GM12878 (cell line): ENCODE data around the gene GNB3. TPM values are rescaled to one million over a fixed set of nuclear protein-coding genes. Genes with fewer than 3 reads are reported as not detected.

Experiments used
- ATAC-seq: fragments of 200-7000 bp; cut with Tn5 transposase; 3 replicates; pipeline ENCODE4 v1.9.1; 2020; ENCODE audit warnings: mild to moderate bottlenecking, moderate library complexity
- BruUV-seq: library from RNA; stranded (reverse); fragments of 400-500 nt; replicated peaks from 2 replicates; lab custom pipeline; 2021; lab: Mats Ljungman, UMichigan
- CTCF ChIA-PET: fragments of 300-600 bp; sonication (Branson Sonifier 250); formaldehyde crosslinking; extraction: SDS; loops from one replicate; lab custom pipeline; 2021; ENCODE audit warnings: inconsistent platforms; lab: Yijun Ruan, JAX
- POLR2A ChIA-PET: fragments of 350-600 bp; formaldehyde crosslinking; extraction: SDS; loops from one replicate; lab custom pipeline; 2021; ENCODE audit warnings: inconsistent platforms; lab: Charles Lee
- RAD21 ChIA-PET: fragments of 300-600 bp; sonication (Branson Sonifier 250); formaldehyde crosslinking; loops from one replicate; lab custom pipeline; 2023; ENCODE audit warnings: antibody characterized with exemption; ENCODE audit not compliant: unreplicated experiment; lab: Charles Lee
- SMC1A ChIA-PET: fragments of 300-600 bp; sonication (Branson Sonifier 250); formaldehyde crosslinking; loops from one replicate; lab custom pipeline; 2023; ENCODE audit not compliant: unreplicated experiment, uncharacterized antibody; lab: Charles Lee
- DNase-seq: peaks from one replicate; pipeline ENCODE4 v3.0.0-alpha.2; 2011; ENCODE audit warnings: low read depth, low spot score
- FAIRE-seq: peaks from 3 replicates; lab custom pipeline; 2011; peaks lifted over from hg19 to GRCh38; lab: Jason Lieb, UNC
- H2AFZ ChIP-seq: 2 replicates; pipeline ENCODE4 v1.6.0; 2011; ENCODE audit warnings: low read depth, low read length, control low read depth; ENCODE audit not compliant: control insufficient read depth
- H3K27ac ChIP-seq: 2 replicates; pipeline ENCODE4 v1.5.1; 2011; ENCODE audit warnings: control low read depth; ENCODE audit not compliant: control insufficient read depth, insufficient read depth
- H3K27me3 ChIP-seq, 2 experiments: replicated peaks in 1 of 2; 2 replicates each; pipeline versions ENCODE4 v1.6.0 to v1.6.1; 2011; ENCODE audit warnings: low read length in 1 of 2; ENCODE audit not compliant: control insufficient read depth in 2 of 2, insufficient read depth in 2 of 2
- H3K36me3 ChIP-seq, 2 experiments: 2 replicates each; pipeline ENCODE4 v1.5.1; 2011; ENCODE audit warnings: low read length in 1 of 2; ENCODE audit not compliant: control insufficient read depth in 2 of 2, insufficient read depth in 2 of 2
- H3K4me1 ChIP-seq: 2 replicates; pipeline ENCODE4 v1.6.1; 2011; ENCODE audit warnings: mild to moderate bottlenecking, low read length, moderate library complexity, mixed read lengths; ENCODE audit not compliant: control insufficient read depth, insufficient read depth
- H3K4me2 ChIP-seq: 2 replicates; pipeline ENCODE4 v1.6.0; 2011; ENCODE audit warnings: control low read depth; ENCODE audit not compliant: control insufficient read depth, insufficient read depth
- H3K4me3 ChIP-seq: fragments of 200-600 bp; sonication (generic); 2 replicates; pipeline ENCODE4 v1.5.1; 2016
- H3K79me2 ChIP-seq: 2 replicates; pipeline ENCODE4 v1.6.0; 2011; ENCODE audit warnings: low read length; ENCODE audit not compliant: control insufficient read depth, insufficient read depth
- H3K9ac ChIP-seq: 2 replicates; pipeline ENCODE4 v1.8.0; 2011; ENCODE audit warnings: low read length, control low read depth, mixed read lengths; ENCODE audit not compliant: control insufficient read depth, insufficient read depth
- H3K9me3 ChIP-seq: replicated peaks from 3 replicates; pipeline ENCODE4 v1.5.1; 2011; ENCODE audit warnings: mild to moderate bottlenecking, low read length; ENCODE audit not compliant: control insufficient read depth, insufficient read depth
- H4K20me1 ChIP-seq: 2 replicates; pipeline ENCODE4 v1.6.0; 2011; ENCODE audit not compliant: control insufficient read depth, insufficient read depth
- BHLHE40 ChIP-seq, 2 experiments: fragments of 450-650 bp in 1 of 2; IDR thresholded peaks; 2 replicates each; pipeline ENCODE4 v1.6.1; 2011 to 2017; ENCODE audit warnings: low read depth in 2 of 2, borderline replicate concordance in 1 of 2, improper control_type of control experiment in 1 of 2, low read length in 1 of 2, mild to moderate bottlenecking in 1 of 2
- CUX1 ChIP-seq: IDR thresholded peaks from 2 replicates; pipeline ENCODE4 v1.6.1; 2012; ENCODE audit warnings: improper control_type of control experiment, low read depth, low read length; ENCODE audit not compliant: insufficient replicate concordance
- ELK1 ChIP-seq: IDR thresholded peaks from 2 replicates; pipeline ENCODE4 v1.6.1; 2012; ENCODE audit warnings: low read depth, low read length, improper control_type of control experiment
- FOS ChIP-seq: IDR thresholded peaks from 3 replicates; pipeline ENCODE4 v1.6.1; 2011; ENCODE audit warnings: borderline replicate concordance; ENCODE audit not compliant: insufficient read length; ENCODE audit errors: extremely low read depth
- FOXK2 ChIP-seq: fragments of 450-650 bp; IDR thresholded peaks from 2 replicates; pipeline ENCODE4 v1.6.1; 2017; ENCODE audit warnings: mild to moderate bottlenecking, moderate library complexity
- HDAC6 ChIP-seq: fragments of 200-600 bp; sonication (generic); IDR thresholded peaks from one replicate; pipeline ENCODE4 v1.8.0; 2017; ENCODE audit warnings: antibody characterized with exemption; ENCODE audit not compliant: unreplicated experiment
- JUND ChIP-seq: IDR thresholded peaks from 2 replicates; pipeline ENCODE4 v1.6.1; 2012; ENCODE audit warnings: low read depth, mild to moderate bottlenecking, low read length, improper control_type of control experiment, moderate library complexity
- PBX3 ChIP-seq: IDR thresholded peaks from 2 replicates; pipeline ENCODE4 v1.6.1; 2011; ENCODE audit warnings: mild to moderate bottlenecking, low read depth, low read length, moderate library complexity; ENCODE audit not compliant: insufficient replicate concordance
- RFX5 ChIP-seq: IDR thresholded peaks from 2 replicates; pipeline ENCODE4 v1.6.1; 2011; ENCODE audit warnings: low read depth, low read length, improper control_type of control experiment
- SP1 ChIP-seq: IDR thresholded peaks from one replicate; pipeline ENCODE4 v1.6.1; 2011; ENCODE audit warnings: low read depth, low read length
- SPI1 ChIP-seq: IDR thresholded peaks from 2 replicates; pipeline ENCODE4 v1.6.1; 2011; ENCODE audit warnings: low read depth, mild to moderate bottlenecking, low read length, moderate library complexity, borderline replicate concordance; ENCODE audit not compliant: insufficient read depth
- STAT3 ChIP-seq: IDR thresholded peaks from 2 replicates; pipeline ENCODE4 v1.6.1; 2011; ENCODE audit warnings: low read depth, low read length, improper control_type of control experiment
- TCF7 ChIP-seq: IDR thresholded peaks from 2 replicates; pipeline ENCODE4 v1.6.1; 2014; ENCODE audit warnings: antibody characterized with exemption, borderline replicate concordance
- WRNIP1 ChIP-seq: IDR thresholded peaks from 2 replicates; pipeline ENCODE4 v1.6.1; 2011; ENCODE audit warnings: low read depth, low read length, improper control_type of control experiment, borderline replicate concordance
- ZSCAN29 ChIP-seq: fragments of 450-650 bp; IDR thresholded peaks from 2 replicates; pipeline ENCODE4 v1.6.1; 2017; ENCODE audit warnings: mild to moderate bottlenecking, moderate library complexity
- WGBS: methylation state at CpG from one replicate; pipeline ENCODE4 v1.1.6; 2016; ENCODE audit warnings: low lambda C conversion rate; ENCODE audit not compliant: insufficient replicate concordance, insufficient coverage; ENCODE audit errors: missing lambda C conversion rate; 5-methylcytosine and 5-hydroxymethylcytosine counted together
- in situ Hi-C: fragments of 300-500 bp; cut with MboI; formaldehyde crosslinking; loops from 9 replicates; pipeline ENCODE4 v1.14.3; 2018; ENCODE audit warnings: mixed read lengths
- intact Hi-C: fragments of 100-400 bp; cut with micrococcal nuclease; formaldehyde crosslinking; loops from one replicate; pipeline ENCODE4 v1.14.2; 2022; ENCODE audit not compliant: unreplicated experiment
- polyA plus RNA-seq, 11 experiments: library from polyadenylated mRNA; depleted of rRNA in 4 of 11; unstranded in 6 of 11; stranded (reverse) in 5 of 11; fragments of >200 nt; fragmentation: Nextera tagmentation in 4 of 11; fragmentation: Illumina TruSeq in 1 of 11; extraction: Ambion mirVana in 4 of 11; extraction: Trizol in 1 of 11; gene quantifications; 1 replicate in 1 of 11; 2 replicates in 10 of 11; pipeline versions ENCODE4 v1.2.1 to v1.2.3, GENCODE V29; 2011 to 2016; ENCODE audit warnings: inconsistent platforms in 2 of 11, missing spikeins in 2 of 11, low read depth in 1 of 11
- total RNA-seq, 4 experiments: library from RNA; depleted of rRNA in 3 of 4; stranded (reverse); fragments of >200 nt in 3 of 4; fragmentation: Illumina TruSeq in 1 of 4; extraction: Trizol in 1 of 4; gene quantifications; 2 replicates each; pipeline versions ENCODE4 v1.2.1 to v1.2.3, GENCODE V29; 2013 to 2021

The GNB3 gene
- total and polyA plus RNA-seq, 10 of the 15 experiments (the other 5 are each of a cell fraction or from before 2014, with no cell fraction given), result 0.05 to 1.1 (median 0.36) TPM

- H3K27me3 ChIP-seq, result peaks cover 17 to 23% of the 10 kb centered on the region in 2 experiments
- no peak overlapping the region for H3K9ac ChIP-seq
- H3K4me3 ChIP-seq, result no peak overlapping the region
- in situ Hi-C loops (no loop called here), intact Hi-C loops (loop anchor here (2.0 kb wide), 1 partner anchor 207 kb away; no protein-coding TSS in a partner anchor)
- H3K36me3 ChIP-seq, result no peaks in the 10 kb centered on the region
- ATAC-seq, result no peak
- H3K4me2 ChIP-seq, result no peak overlapping the region
- SMC1A ChIA-PET, result interaction anchor here (0.5 to 4.8 kb wide), 4 partner anchors 70 to 101 kb away, joined by 3 to 23 read pairs (median 4); partner anchors contain the start of gene MLF2
- no peaks in the 10 kb centered on the region for H3K79me2 ChIP-seq
- no peak for FAIRE-seq
- WGBS, result 10% methylated on average over 8 of the region's 12 CpGs
- H2AFZ ChIP-seq, result no peak overlapping the region
- no TSS peak for BruUV-seq
- POLR2A ChIA-PET, result interaction anchor here (0.9 kb wide), 1 partner anchor 69 kb away, joined by 3 read pairs; no protein-coding TSS in a partner anchor
- no peaks in the 10 kb centered on the region for H3K9me3 ChIP-seq
- RAD21 ChIA-PET, result interaction anchor here (1.4 kb wide), 1 partner anchor 31 kb away, joined by 4 read pairs; no protein-coding TSS in a partner anchor
- no peaks in the 10 kb centered on the region for H4K20me1 ChIP-seq
- DNase-seq, result no peak
- CTCF ChIA-PET, result interaction anchor here (1.2 to 5.1 kb wide), 6 partner anchors 10 to 260 kb away, joined by 3 to 71 read pairs (median 12); partner anchors contain the start of gene MLF2
- no peaks in the 10 kb centered on the region; the same call in 1 of the 2 replicates for H3K4me1 ChIP-seq
- no peak overlapping the region for H3K27ac ChIP-seq
- no peak for TF ChIP-seq SPI1
- TF ChIP-seq RFX5, result no peak
- no peak for TF ChIP-seq PBX3
- TF ChIP-seq CUX1, result no peak
- no peak for TF ChIP-seq TCF7
- TF ChIP-seq HDAC6, result no peak
- no peak for TF ChIP-seq ELK1
- TF ChIP-seq JUND, result no peak
- TF ChIP-seq BHLHE40 (IDR thresholded peaks at IDR 0.05; ENCODE audit: borderline replicate concordance in 1 of 2, low read depth in 2 of 2, low read length in 1 of 2), result no peak
- no peak for TF ChIP-seq FOS
- TF ChIP-seq ZSCAN29, result no peak
- TF ChIP-seq SP1, result no peak
- TF ChIP-seq FOXK2, result no peak
- TF ChIP-seq WRNIP1, result no peak
- TF ChIP-seq STAT3, result no peak
Measured at GRCh38 chr12:6823182-6824084, 17.3 kb upstream of the GNB3 start.
